Activated CD4-positive, CD25-positive, alpha-beta regulatory T cell treated with anti-CD3 and anti-CD28 coated beads, Interleukin-2, amount 50 U/mL, for 24 hours (primary cell): ENCODE data around the gene ABAT.
"Not testable (repeated sequence)": the region's sequence is repeated elsewhere in the genome, so short reads cannot be mapped to it uniquely, and the experiment has no call there.

ENCODE experiments used
- ATAC-seq, 2 donors: fragments of 150-1000 bp; cut with Tn5 transposase; one replicate each; pipeline ENCODE4 v1.10.0; 2021; ENCODE audit warnings: mild to moderate bottlenecking in 1 of 2, moderate library complexity in 1 of 2

The ABAT gene

DNA sequence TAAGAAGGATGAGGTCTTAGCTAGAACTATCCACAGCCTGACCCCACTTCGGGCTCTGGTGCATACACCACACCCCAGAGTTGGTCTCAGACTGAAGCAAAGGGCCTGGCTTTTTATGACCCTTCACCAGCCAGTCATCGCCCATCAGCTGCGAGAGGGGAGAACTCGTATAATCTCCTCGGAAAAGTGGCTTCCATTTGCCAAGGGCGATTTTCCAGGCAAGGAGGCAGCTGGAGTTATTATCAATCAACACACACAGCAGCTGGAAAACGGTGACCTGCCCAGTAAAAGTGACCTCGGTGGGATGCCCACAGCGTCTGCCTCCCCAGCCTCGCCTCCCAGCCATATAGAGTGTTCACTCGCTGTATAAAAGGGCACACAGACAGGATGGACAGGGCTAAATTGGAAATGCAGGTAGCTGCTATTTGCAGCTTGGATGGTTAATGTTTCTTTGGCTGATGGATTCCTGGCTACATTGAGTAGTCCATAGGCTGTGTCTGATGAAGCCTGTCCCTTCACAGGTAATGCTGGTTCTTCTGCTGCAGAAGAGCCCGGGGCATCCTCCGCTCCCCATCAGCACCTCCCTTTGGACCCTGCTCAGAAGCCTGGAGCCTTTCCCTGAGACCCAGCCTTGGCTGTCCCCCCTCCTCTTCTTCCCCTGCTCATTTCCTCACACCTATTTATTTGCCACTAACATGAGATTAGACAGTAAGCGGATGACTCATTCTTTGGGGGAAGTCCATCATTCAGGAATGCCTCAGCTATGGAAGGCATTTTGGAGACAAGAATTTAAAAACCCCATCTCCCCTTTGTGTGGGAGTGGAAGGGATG lies 77.3 kb downstream of the ABAT start:
- no peak for ATAC-seq

- no peak for ATAC-seq
Observed at GRCh38 chr16:8752706-8753105, 78.3 kb downstream of the ABAT start.

DNA sequence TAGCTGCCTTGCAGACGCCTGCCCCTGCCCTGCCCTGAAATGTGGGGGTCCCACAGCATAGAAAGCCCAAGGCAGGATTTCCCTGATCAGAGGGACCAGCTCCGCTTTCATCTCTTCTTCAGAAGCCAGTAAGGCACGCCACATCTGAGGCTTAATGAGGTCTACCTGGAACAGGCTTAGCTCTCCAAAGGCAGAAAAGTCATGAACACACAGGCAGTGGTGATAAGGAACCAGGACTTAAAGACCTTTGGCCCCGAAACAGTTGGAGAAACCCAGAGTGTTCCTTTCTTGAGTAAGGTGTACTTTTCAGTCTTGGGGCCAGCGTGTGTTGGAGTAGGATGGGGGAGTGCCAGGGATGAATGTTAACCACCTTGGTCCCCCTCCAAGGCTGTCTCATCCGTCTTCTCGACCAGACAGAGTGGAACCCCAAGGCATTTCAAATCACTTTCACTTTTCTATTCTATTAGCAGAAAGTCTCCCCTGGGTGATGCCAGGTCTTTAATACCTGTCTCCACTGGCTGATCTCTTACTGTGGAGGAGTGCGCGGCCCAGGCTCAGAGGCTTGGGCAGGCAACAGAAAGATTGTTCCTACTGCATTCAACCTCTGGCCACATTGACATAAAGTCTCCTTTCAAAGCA lies 79.1 kb downstream of the ABAT start:
- no peak for ATAC-seq

DNA sequence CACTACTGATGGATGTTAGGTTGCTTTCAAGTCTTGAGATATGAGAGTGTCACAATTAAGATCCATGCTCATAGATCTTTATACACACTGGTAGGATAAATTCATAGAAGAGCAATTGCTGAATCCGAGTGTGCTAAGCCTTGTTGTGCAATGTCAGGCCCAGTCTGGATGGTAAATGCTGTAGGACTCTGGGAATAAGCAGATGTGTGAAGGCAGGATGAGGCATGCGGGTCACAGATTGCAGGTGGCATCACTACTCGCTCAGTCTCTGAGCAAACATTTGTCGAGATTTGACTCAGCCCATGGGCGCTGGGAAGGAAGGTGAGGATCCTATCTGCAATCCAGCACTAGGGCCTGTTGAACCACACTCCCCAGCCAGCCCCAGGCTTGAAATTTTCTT lies 82.3 kb downstream of the ABAT start:
- ATAC-seq = no peak

GRCh38 chr16:8758022-8758421 lies 83.6 kb downstream of the ABAT start:
- ATAC-seq = no peak

DNA sequence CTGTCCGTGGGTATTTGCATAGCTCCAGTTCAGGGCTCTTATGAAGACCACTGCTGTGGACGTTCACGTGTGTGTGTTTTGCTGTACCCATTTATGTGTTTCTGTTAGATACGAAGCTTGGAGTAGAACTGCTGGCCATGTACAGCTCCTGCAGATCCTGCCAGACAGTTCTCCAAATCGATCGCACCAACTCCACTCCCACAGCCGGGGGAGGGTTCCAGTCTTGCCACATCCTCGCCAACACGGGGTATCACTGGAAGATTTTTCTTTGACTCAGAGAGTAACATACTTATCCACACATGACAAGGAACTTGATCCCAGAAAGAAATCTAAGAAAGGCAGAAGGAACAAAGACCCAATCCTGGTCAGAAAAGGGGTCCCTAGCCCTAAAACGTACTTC lies 85.6 kb downstream of the ABAT start:
- no peak for ATAC-seq

GRCh38 chr16:8761078-8761477 lies 86.7 kb downstream of the ABAT start:
- no peak for ATAC-seq

GRCh38 chr16:8762254-8762653 lies 87.8 kb downstream of the ABAT start:
- ATAC-seq = no peak

GRCh38 chr16:8763083-8763482 lies 88.7 kb downstream of the ABAT start:
- ATAC-seq = no peak

DNA sequence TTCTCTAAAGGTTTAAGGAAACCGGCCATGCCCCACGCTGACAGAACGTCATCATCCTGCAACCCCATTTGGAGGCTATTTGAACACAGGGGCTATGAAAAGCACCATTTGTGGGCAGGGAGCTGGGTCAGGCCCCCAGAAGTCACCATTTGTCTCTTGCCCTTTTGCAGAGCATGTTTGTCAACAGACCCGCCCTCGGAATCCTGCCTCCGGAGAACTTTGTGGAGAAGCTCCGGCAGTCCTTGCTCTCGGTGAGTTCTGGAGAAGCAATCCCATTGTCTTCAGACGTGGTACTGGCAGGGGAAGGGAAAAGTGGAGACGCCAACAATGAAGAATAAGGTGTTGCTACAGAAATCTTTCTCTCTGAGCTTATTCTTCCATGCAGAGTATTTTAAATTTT lies 89.5 kb downstream of the ABAT start:
- no peak for ATAC-seq

GRCh38 chr16:8764525-8765250 lies 90.3 kb downstream of the ABAT start:
- no peak for ATAC-seq

DNA sequence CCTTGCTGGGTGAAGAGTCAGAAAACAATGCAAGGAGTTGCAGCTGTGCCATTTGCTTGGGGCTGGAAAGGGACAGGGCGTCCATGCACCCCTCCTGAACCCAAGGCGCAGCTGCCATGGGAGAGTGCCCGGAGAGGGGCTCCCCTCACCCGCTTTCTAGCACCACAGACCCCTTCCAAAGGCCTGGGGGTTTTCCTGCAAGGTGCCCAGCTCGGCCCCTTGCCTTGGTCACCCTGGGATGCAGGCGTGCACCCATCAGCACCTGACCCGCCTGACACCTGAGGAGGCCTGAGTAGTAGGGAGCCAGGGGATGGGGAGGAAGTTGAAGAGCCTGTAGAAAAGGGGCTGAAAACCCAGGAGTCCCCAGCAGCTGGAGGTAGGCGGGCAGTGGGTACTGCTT lies 92.8 kb downstream of the ABAT start:
- no peak for ATAC-seq

DNA sequence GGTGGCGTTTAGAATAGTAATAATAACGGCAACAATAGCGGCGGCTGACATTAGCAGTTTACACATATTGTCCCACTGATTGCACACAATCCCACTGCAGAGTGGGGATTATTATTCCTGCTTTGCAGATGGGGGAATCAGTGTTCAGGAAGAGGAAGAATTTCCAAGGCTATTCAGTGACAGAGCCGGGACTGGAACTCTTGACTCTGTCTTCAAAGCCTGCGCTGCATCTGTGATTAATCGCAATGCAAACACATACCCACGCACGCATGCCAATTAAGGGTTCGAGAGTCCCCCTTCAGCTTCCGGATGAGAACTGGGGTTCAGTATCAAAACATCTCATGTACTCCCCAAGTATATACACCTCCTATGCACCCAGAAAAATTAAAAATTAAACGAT lies 93.9 kb downstream of the ABAT start:
- ATAC-seq = no peak

DNA sequence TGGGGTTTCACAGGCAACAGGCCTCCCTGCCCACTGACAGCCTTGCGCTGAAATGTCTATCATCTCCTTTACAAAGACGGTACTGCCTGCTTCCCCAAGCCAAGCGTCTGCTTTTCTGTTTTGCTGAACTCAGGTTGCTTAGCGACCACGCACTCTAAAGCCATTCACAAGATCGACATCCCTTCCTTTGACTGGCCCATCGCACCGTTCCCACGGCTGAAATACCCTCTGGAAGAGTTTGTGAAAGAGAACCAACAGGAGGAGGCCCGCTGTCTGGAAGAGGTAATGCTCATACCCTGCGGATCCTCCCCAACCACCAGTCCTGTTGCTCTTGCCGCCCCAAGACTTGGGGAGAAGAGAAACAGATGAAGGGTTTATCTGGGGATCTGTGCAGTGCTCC lies 94.3 kb downstream of the ABAT start:
- ATAC-seq = no peak

DNA sequence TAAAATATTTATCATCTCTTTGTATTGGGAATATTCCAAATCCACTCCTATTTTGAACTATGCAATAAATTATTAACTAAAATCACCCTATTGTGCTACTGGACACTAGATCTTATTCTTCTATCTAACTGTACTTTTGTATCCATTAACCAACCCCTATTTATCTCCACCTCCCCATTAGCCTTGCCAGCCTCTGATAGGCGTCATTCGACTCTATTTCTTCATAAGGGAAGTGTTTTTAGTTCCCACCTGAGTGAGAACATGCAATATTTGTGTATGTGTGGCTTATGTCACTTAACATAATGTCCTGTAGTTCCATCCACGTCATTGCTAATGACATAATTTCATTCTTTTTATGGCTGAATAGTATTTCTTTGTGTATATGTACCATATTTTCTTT lies 99.1 kb downstream of the ABAT start:
- ATAC-seq = no peak

DNA sequence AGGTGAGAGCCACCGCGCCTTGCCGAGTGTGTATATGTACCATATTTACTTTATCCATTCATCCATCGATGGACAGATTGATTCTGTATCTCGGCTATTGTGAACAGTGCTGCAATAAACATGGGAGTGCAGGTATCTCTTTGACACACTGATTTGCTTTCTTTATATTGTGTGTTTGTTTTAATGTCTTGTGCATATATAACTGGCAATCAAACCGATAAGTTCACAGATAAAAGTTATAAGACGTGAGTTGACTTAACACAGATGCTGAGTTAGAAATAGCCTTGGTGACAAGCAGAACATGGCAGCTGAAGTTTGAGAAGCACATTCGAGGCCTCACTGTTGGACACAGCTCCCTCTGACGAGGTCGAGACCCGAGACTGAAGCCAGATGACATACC lies 99.8 kb downstream of the ABAT start:
- no peak for ATAC-seq

DNA sequence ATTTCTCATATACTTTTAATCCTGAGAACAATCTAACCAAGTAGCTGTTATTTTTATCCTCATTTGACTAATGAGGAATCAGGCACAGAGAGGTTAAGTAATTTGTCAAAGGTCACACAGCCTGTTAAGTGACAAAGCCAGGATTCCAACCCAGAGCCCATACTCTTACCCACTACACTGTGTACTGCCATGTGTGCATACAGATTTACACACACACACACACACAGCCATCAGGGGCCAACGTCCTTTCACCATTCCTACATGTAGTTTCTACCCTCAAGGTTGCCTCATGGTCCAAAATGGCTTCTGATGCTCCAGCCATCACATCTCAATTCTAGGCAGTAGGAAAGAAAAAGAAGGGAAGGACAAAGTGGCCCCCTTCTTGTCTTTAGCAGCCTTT lies 100.9 kb downstream of the ABAT start:
- ATAC-seq = no peak

- no peak for ATAC-seq
Observed at GRCh38 chr16:8776129-8776584, 101.7 kb downstream of the ABAT start.

DNA sequence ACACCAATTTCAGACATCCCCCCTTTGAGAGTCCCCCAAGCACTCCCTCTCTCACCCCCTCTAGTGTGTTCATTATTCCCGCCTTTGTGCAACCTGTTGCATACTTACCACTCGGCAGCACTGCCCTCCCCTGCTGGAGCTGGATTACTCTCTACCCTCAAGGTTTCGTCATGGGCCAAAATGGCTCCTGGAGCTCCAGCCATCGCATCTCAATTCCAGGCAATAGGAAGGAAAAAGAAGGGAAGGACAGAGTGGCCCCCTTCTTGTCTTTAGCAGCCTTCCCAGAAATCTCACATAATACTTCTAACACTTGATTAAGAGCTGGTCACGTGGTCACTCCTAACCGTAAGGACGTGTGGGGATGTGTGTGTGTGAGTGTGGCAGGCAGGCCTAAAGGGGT lies 102.8 kb downstream of the ABAT start:
- ATAC-seq = no peak

GRCh38 chr16:8781797-8782196 lies 107.4 kb downstream of the ABAT start:
- no peak for ATAC-seq

DNA sequence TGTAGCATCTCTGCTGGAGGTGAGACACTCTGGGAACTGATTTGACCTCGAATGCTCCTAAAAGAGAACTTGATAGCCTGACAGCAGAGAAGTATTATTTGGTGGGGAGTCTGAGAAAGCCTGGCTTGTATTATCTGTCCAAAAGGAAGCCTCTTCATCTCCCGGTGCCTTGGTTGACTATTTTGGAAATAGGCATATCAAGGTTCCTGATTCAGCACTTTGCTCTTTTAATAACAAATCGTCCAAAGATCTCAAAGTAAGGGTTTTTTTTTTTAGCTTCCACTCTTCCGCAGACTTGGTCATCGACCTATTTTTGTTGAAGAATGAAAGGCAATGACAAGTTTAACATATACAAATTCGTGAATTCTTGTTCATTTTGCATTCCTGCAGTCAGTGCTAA lies 108.3 kb downstream of the ABAT start:
- no peak for ATAC-seq

DNA sequence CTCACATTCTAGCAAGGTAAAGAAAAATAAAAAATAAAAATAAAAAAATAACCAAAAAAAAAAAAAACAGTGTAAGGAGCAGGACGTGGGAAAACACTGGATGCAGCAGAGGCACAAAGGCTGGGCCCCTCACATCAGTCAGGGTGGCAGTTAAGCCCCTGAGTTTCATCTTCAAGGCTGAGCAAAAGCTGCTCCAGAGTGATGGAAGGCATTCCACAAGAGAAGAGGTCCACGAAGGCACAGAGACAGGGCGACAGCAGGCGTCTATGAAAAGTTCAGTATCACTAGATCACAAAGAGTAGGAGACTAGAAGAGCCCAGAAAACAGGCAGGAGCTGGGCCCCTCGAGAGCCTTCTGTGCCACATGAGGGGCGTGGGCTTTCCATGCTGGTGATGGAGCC lies 111.0 kb downstream of the ABAT start:
- ATAC-seq = no peak

- not testable (repeated sequence) for ATAC-seq
Observed at GRCh38 chr16:8786316-8786715, 111.9 kb downstream of the ABAT start.
